Fibroblast of the aortic adventitia (primary cell): ENCODE results near the gene OR5AN1. TPM values are rescaled to one million over a fixed set of nuclear protein-coding genes. Genes with fewer than 3 reads are reported as not detected.
"Not testable (repeated sequence)": the region's sequence is repeated elsewhere in the genome, so short reads cannot be mapped to it uniquely, and the experiment has no call there.

Experiments used
- DNase-seq: peaks from one replicate; pipeline ENCODE4 v3.0.0-alpha.2; 2010; ENCODE audit warnings: low read depth
- H3K4me3 ChIP-seq: 2 replicates; pipeline ENCODE4 v1.5.1; 2011; ENCODE audit warnings: low read depth, mild to moderate bottlenecking, control low read depth, low read length, moderate library complexity
- total RNA-seq: library from RNA; depleted of rRNA; stranded (reverse); fragments of >200 nt; gene quantifications from 2 replicates; pipeline ENCODE4 v1.2.3, GENCODE V29; 2012; ENCODE audit warnings: low replicate concordance
- TF ChIP-seq, protein P1 (sequence below): IDR thresholded peaks from 2 replicates; pipeline ENCODE4 v1.5.1; 2011; ENCODE audit warnings: mild to moderate bottlenecking, low read length, control low read depth, inconsistent platforms; ENCODE audit not compliant: insufficient read depth

Gene OR5AN1, protein sequence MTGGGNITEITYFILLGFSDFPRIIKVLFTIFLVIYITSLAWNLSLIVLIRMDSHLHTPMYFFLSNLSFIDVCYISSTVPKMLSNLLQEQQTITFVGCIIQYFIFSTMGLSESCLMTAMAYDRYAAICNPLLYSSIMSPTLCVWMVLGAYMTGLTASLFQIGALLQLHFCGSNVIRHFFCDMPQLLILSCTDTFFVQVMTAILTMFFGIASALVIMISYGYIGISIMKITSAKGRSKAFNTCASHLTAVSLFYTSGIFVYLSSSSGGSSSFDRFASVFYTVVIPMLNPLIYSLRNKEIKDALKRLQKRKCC
- not detected in 2 replicates for total RNA-seq

DNA sequence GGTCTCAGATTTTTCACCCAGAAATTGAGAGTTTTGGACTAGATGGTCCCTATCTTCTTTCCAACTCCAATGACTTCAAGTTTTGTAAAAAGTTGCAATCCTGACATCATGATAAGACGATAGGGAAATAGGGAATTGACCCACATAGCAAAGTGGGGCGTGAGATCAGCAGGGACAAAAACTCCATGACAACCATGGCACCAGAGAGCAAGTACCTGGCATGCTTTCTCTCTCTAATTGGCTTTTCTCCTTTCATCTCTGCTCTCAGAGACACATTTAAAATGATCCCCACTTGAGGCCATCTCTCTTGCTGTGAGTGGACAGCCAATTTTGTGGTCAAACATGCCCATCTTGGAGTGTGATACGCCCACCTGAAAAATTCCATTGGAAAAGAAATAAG lies at the start of gene OR5AN1:
OR5AN1 (plus strand) TSS at position 301 of the 400 bp plus-strand sequence. CDS start 5,564 bp downstream, outside the sequence.
- no peak for DNase-seq
- no peak within 1 kb of the TSS for H3K4me3 ChIP-seq
- TF ChIP-seq, protein P1, sequence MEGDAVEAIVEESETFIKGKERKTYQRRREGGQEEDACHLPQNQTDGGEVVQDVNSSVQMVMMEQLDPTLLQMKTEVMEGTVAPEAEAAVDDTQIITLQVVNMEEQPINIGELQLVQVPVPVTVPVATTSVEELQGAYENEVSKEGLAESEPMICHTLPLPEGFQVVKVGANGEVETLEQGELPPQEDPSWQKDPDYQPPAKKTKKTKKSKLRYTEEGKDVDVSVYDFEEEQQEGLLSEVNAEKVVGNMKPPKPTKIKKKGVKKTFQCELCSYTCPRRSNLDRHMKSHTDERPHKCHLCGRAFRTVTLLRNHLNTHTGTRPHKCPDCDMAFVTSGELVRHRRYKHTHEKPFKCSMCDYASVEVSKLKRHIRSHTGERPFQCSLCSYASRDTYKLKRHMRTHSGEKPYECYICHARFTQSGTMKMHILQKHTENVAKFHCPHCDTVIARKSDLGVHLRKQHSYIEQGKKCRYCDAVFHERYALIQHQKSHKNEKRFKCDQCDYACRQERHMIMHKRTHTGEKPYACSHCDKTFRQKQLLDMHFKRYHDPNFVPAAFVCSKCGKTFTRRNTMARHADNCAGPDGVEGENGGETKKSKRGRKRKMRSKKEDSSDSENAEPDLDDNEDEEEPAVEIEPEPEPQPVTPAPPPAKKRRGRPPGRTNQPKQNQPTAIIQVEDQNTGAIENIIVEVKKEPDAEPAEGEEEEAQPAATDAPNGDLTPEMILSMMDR = no peak

DNA sequence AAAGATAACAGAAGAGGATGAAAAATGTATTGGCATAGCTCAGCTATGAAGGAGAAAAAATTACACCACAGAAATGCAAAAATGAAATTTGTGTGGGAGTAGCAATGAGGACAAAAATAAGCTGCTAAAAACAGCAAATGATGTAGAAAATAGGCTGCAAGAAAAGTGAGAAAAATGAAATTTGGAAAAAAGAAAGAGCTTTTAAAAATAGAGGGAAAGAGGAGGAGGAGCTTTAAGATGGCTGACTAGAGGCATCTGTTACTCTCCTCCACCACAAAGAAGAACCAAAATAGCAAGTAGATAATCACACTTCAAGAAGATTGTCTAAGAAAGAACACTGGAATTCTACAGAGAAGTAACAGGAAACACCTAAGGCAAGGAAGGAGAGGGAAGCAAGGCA lies 23.7 kb upstream of the OR5AN1 start:
- TF ChIP-seq, protein P1 = no peak
- no peak overlapping the region for H3K4me3 ChIP-seq
- DNase-seq = no peak

DNA sequence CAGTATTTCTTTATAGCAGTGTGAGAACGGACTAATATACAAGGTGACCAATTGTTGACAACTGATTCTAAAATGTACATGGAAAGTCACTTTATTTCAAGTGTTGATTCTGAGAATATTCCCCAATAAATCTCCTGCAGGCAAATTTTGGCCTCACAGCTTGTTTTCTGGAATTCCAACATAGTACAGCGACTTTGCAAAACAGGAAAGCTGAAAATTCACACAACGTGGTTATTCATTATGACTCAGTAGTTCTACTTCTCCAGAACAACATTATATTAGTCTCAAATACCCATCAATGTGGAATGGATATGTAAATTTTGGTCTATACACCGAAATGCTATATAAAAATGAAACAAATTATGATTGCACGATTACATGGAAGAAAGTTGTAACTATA lies 22.5 kb upstream of the OR5AN1 start:
- TF ChIP-seq, protein P1 = no peak
- no peak overlapping the region for H3K4me3 ChIP-seq
- DNase-seq = no peak

DNA sequence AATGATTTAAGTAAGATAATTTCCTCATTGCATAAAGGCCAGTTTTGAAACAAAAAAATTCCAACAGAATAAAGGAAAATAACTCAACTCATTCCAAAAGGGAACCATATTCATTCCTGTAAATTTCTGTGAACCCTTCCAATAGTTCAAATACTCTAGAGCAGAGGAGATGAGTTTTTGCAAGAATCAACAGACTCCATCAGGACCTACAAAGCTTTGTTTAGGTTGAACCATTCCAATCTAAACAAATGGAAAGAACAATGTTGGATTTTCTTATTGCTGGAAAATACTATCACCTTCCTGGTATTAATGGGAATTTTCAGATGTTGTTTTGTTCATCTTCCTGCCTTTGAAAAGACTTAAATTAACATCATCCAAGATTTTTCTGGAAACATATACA lies 21.8 kb upstream of the OR5AN1 start:
- TF ChIP-seq, protein P1 = no peak
- H3K4me3 ChIP-seq = no peak overlapping the region
- DNase-seq = no peak

DNA sequence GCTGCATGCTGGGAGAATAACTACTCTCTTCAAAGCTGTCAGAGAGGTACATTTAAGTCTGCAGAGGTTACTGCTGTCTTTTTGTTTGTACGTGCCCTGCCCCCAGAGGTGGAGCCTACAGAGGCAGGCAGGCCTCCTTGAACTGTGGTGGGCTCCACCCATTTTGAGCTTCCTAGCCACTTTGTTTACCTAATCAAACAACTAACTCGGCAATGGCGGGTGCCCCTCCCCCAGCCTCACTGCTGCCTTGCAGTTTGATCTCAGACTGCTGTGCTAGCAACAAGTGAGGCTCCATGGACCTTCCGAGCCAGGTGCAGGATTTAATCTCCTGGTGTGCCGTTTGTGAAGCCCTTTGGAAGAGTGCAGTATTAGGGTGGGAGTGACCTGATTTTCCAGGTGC lies 9.0 kb upstream of the OR5AN1 start:
- DNase-seq, H3K4me3 ChIP-seq: not testable (repeated sequence)

DNA sequence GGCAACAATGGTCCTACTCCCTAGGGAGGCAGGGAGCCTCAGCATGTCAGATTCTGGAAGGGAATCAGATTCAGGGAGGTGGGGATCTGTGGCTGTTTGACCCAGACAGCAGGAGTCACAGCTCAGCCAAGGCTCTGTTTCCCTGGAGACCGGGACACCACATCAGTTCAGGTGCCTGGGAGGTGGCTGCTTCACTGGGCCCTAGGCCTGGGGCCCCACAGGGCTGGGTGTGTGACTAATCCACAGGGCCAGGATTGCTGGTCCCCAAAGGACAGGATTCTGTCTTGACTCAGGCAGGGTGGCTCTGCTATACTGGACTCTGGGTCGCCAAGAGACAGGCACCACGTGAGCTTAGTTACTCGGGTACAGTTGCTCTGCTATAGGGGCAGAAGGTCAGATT lies 3.5 kb upstream of the OR5AN1 start:
- TF ChIP-seq, protein P1 = no peak
- DNase-seq = no peak
- no peak overlapping the region for H3K4me3 ChIP-seq

DNA sequence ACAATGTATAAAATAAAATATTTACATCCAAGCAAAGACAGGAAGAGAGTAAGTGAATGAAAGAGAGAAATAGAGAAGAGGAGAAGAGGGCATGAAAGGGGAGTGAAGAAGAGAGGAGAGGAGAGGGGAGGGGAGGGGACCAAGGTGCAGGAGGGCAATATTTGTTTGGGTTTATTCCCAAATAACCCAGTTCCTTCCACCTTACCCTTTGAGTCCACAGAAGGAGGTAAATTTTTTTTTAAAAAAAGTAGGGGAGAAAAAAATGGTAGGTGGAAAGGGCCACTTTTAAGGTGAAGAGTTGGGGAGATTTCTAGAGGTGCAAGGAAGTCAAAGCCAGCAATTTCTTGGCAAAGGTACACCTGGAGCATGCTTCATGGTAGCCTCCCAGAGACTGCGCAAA lies 2.1 kb upstream of the OR5AN1 start:
- no peak overlapping the region for H3K4me3 ChIP-seq
- TF ChIP-seq, protein P1 = no peak

More for the DNA sequence above, 2.1 kb upstream of the OR5AN1 start:
- no peak for DNase-seq
